ENCODE results near the gene CENATAC.
"Not testable (repeated sequence)": the region's sequence is repeated elsewhere in the genome, so short reads cannot be mapped to it uniquely, and the experiment has no call there.

Gene CENATAC, protein sequence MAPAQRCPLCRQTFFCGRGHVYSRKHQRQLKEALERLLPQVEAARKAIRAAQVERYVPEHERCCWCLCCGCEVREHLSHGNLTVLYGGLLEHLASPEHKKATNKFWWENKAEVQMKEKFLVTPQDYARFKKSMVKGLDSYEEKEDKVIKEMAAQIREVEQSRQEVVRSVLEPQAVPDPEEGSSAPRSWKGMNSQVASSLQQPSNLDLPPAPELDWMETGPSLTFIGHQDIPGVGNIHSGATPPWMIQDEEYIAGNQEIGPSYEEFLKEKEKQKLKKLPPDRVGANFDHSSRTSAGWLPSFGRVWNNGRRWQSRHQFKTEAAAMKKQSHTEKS

DNA sequence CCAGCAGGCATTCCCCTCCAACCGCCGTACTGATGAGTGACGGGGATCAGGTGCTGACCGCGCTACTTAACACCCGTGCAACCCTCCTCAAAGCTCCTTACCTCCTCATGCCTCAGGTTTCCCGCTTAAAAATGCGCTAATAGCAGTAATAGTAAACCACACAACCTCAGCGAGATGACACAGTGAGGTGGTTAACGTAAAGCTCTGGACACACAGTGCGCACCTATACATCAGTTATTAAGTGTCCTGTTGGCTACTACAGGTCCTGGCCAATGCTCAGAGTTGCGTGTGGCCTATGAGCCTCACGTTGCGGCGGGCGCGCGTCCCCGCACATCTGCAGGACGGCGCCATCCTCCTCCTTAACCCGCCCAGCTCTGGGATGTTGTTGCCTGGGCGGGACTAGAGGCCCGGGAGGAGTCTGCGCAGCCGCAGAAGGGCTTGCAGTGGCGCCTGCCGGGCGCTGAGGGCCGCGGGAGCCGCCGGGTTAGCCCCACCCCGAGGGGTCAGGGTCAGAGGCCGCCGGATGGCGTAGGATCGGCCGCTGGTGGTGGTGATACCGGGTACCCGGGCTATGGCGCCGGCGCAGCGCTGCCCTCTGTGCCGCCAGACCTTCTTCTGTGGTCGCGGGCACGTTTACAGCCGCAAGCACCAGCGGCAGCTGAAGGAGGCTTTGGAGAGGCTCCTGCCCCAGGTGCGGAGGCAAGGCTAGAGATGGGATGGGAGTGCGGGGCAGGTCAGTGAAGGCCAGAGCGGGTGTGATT lies at the start of gene CENATAC:
TSS of gene CENATAC (plus strand) at position 512 of the 761 bp plus-strand sequence. CDS start at position 572, 60 bp downstream.
- peak; percentile 85 for DNase-seq

DNA sequence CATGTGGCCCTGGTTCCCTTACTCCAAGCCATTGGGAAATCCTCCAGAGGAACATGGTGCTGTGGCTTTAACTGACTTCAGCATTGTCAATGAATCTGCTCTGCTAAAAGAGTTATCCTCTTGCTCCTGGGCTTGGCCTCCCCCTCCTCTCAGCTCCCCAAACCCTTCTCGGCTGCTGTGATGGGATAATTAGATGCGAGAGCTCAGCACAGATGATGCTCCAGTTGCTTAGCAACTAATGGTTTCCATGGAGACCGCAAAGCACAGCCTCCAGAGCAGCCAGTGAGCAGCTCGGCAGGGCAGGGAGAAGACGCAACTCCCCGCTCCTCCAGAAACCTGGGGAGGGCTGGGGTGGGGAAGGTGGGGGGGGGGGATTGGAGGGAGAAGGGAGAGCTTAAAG lies 44.7 kb upstream of the CENATAC start:
- DNase-seq: peak; percentile 27

DNA sequence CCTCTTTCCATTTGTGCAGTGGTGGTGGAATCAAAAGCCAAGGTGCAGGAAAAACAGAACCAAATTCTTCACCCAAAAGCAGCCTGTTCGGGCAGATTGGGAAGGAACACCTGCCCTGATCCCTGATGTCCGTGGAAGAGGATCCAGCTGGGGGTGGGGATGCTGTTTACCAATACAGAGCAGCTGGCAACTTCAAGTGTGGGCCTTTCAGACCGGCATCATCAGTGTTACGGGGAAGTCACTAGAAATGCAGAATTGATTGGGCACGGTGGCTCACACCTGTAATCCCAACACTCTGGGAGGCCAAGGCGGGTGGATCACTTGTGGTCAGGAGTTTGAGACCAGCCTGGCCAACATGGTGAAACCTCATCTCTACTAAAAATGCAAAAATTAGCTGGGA lies 44.0 kb upstream of the CENATAC start:
- not testable (repeated sequence) for DNase-seq

DNA sequence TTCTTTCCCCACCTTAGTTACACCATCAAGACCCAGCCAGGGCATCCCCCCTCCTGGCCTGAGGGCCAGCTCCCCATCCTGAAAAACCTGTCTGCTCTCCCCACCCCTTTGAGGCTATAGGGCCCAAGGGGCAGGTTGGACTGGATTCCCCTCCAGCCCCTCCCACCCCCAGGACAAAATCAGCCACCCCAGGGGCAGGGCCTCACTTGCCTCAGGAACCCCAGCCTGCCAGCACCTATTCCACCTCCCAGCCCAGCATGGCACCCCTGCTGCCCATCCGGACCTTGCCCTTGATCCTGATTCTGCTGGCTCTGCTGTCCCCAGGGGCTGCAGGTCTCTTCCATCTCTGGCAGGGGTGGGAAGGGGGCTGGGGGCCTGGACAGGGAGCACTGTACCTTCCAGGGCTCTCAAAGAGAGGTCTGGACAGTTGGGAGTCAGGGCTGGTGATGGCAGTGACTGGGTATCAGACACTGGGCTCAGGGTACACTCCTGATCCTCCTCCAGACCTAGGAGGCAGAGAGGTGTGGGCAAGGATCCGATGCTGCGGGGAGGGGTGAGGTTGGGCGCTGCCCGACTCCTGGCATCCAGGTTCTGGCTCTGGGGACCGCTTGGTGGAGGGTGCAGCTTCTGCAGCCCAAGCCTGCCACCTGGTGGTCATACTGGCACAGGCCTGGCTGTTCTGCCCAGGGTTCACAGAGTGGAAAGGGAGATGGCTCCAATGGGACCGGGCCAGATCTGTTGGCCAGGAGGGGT lies 41.7 kb upstream of the CENATAC start, which contains the start of gene UPK2:
TSS of gene UPK2 (plus strand) at position 205 of the 753 bp plus-strand sequence. CDS start at position 258, 53 bp downstream.
- peak; percentile 70 for DNase-seq

DNA sequence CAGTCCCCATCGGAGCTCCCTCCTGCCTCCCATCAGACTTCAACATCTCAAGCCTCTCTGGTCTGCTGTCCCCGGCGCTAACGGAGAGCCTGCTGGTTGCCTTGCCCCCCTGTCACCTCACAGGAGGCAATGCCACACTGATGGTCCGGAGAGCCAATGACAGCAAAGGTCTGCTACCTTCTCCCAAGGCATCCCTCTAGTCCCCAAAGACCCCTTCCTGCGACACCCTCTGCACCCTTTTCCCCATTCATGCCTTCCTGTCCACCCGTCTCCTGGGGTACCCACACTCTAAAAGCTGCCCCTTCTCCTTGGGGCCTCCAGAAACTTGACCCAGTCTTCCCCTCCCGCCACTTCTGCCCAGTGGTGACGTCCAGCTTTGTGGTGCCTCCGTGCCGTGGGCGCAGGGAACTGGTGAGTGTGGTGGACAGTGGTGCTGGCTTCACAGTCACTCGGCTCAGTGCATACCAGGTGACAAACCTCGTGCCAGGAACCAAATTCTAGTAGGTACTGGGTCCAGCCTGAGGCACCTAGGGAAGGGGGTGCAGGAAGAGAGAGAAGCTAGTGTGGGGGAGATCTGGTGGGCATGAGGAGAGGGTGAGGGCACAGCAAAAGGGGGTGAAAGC lies 41.0 kb upstream of the CENATAC start:
- DNase-seq: no peak

DNA sequence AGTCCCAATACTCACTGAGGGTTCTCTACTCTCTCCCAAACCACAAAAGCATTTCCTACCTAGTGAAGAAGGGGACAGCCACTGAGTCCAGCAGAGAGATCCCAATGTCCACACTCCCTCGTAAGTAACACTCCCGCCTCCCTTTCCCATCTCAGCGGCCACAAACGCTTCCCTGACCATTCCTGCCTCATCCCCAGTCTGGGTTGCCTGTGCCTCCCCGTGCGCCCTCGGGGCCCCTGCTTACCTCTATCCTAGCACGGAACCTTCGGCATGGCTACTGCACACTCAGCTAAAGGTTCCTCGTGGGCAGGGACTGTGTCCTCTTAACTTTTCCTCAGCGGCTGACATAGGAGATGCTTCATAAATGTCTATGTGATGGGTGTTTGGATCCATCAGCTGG lies 40.4 kb upstream of the CENATAC start:
- DNase-seq: no peak

DNA sequence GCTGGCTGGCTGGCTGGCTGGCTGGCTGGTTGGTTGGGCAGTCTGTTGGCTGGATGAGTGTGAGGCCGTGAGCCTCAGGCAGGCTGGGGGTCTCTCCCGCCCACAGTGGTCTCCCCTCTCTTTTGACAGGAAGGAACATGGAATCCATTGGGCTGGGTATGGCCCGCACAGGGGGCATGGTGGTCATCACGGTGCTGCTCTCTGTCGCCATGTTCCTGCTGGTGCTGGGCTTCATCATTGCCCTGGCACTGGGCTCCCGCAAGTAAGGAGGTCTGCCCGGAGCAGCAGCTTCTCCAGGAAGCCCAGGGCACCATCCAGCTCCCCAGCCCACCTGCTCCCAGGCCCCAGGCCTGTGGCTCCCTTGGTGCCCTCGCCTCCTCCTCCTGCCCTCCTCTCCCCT lies 40.0 kb upstream of the CENATAC start:
- no peak for DNase-seq

DNA sequence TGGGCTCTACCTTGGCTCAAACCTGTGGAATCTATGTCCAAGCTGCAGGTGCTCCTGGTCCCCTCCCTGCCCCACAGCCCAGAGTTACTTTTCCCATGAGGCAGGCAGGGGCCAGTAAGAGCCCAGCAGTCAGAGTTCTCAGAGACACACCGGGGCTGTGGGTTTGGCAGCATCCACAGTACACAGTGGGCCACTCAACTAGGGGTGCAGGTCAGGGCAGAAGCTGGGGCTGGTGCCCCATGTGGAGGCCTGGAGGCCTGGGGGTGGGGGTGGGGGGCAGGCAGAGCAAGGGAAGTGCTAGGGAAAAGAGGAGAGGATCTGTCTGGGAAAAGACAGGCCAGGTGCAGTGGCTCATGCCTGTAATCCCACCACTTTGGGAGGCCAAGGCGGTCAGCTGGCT lies 39.4 kb upstream of the CENATAC start:
- no peak for DNase-seq

DNA sequence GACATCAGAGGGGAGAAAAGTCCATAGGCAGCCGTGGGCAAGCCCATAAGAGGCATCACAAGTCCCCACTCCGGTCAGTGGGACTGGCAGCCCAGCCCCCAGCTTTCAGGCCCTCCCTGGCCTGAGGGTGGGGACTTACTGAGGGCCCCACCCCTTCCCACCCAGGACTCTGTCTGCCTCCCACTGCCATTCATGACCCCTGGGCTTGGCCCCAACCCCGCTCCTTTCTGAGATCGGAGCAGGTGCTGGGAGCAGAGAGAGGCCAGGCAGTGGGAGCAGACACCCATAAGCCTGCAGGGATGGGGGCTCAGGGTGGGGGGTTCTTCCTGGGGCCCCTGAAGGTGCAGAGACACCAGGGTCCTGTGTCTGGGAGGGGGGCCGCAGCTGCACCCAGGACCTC lies 36.7 kb upstream of the CENATAC start:
- no peak for DNase-seq

DNA sequence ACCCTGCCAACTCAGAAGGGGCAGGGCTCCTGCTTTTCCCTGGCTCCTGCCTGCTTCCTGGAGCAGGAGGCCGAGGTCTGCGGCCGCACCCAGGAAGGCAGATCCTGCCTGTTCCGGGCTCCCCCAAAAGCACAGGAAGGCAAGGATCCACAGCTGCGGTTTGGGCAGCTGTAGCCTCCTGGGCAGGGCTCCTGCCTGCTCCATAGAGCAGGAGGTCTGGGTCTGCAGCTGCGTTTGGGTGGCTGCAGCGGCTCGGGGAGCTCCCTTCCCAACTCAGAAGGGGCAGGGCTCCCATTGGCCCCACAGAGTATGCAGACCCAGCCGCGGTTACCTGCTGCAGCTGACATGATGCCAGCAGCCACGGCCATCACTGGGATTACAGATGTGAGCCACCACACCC lies 36.3 kb upstream of the CENATAC start:
- DNase-seq: no peak

DNA sequence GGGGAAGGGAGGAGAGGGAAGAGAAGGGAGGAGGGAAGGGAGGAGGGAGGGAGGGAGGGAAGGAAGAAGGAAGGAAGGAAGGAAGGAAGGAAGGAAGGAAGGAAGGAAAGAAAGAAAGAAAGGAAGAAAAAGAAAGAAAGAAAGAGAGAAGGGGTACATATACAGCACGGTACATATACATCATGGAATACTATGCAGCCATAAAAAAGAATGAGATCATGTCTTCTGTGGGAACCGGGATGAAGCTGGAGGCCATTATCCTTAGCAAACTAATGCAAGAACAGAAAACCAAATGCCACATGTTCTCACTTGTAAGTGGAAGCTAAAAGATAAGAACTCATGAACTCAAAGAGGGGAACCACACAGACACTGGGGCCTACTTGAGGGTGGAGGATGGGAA lies 28.4 kb upstream of the CENATAC start:
- DNase-seq: not testable (repeated sequence)

DNA sequence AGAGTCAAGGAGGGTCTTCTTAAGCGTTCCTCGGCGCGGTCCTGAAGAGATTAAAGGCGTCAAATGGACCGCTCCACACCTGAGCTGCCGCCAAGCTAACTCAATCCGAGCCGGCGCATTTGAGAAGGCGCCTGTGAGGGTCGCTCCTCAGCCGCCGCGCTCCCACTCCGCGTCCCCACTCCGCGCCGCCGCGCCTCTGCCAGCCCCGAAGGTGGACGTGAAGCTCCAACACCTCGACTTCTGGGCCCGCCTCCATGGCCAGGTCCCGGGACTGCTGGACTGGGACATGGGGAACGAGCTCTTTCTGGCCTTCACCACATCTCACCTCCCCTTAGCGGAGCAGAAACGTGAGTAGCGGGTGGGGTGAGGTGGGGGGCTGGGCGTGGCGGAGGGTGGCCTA lies 26.3 kb upstream of the CENATAC start, which contains the start of gene FOXR1:
TSS of gene FOXR1 (plus strand) at position 116 of the 400 bp plus-strand sequence. CDS start at position 287, 171 bp downstream.
- no peak for DNase-seq

DNA sequence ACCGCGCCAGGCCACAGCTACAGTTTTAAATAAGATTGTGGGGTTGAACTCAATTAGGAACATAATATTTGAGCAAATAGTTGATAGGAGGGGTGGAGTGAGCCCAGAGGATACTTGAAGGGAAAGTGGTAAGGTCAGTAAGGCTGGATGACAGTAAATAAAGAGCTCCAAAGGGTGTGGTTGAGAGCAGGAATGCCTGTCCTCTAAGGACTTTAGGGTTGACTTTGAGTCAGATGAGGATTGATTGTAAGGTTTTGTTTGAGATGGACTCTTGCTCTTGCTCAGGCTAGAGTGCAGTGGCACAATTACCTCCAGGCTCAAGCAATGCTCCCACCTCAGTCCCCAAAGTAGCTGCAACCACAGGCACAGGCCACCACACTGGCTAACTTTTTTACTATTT lies 24.0 kb upstream of the CENATAC start:
- no peak for DNase-seq

DNA sequence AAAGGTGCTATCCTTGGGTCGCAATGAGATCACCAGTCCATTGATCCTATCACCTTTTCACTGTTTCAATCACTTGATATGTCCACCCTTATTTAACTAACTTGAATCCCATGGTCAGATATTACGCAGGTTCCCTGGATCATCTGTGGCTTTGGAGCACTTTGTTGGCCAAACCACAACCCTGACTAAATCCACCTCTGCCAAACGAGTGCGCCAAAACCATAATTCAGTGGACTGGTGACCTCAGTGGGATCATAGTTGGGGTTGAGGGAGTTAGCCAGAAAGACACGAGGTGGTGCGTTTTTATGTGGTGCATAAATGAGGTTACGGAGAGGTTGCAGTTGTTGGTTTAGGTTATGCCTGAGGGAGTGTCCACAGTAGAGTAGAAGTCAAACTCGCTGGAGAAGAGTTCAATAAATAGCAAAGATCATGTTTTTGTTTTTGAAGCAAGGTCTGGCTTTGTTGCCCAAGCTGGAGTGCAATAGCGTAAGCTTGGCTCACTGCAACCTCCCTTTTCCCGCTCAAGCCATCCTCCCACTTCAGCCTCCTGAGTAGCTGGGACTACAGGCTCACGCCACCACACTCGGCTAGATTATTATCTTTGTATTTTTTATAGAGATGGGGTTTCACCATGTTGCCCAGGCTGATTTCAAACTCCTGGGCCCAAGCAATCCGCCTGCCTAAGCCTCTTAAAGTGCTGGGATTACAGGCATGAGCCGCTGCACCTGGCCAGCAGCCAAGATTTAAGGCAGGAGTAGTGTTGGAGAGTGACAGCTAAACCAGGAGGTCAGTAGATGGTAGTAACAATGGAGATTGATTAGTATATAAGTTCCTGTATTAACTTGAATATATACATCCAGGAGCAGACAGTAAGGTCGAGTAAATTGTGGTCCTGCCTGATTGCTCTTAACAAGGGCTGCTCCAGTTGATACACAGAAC lies 21.9 kb upstream of the CENATAC start:
- no peak for DNase-seq

DNA sequence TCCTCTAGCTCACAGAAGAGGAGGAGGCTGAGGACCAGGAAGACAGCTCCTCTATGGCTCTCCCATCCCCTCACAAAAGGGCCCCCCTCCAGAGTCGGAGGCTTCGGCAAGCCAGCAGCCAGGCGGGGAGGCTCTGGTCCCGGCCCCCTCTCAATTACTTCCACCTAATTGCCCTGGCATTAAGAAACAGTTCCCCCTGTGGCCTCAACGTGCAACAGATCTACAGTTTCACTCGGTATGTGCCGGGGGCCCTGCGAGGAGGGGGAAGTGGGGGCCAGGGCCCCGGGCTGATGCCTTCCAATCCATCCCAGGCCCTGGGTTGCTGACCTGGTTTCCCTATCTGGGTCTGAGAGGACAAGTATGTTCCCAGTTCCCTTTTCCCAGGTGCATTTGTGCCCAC lies 18.5 kb upstream of the CENATAC start:
- no peak for DNase-seq

DNA sequence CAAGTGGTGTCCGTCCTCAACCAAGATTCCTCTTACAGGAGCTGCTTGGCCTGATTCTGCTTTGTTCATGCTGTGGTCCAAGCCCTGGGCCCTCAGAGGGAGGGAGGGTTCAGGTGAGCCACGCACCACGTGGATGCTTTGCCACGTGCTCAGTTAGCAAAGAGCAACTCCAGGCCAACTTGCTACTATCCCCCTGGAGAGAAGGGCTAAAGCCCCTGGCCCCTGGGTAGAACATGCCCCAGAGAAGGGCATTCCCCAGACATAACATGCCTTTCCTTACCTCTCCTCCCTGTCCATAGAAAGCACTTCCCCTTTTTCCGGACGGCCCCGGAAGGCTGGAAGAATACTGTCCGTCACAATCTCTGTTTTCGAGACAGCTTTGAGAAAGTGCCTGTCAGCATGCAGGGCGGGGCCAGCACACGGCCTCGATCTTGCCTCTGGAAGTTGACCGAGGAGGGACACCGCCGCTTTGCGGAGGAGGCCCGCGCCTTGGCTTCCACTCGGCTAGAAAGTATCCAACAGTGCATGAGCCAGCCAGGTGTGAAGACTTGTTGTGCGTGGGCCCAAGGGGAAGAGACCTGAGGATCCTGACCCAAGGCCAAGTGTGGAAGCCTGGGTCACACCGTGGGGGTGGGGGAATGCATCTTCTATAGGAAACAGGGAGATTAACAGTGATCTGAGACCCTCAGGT lies 17.6 kb upstream of the CENATAC start:
- DNase-seq: no peak

DNA sequence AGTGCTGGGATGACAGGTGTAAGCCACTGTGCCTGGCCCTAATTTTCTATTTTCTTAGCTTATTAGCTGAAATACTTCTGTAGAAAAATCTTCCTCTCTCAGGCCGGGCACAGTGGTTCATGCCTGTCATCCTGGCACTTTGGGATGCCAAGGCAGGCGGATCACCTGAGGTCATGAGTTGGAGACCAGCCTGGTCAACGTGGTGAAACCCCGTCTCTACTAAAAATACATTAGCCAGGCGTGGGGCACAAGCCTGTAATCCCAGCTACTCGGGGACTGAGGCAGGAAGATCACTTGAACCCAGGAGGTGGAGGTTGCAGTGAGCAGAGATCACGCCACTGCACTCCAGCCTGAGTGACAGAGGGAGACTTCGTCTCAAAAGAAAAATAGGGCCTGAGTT lies 13.6 kb upstream of the CENATAC start:
- DNase-seq: not testable (repeated sequence)

DNA sequence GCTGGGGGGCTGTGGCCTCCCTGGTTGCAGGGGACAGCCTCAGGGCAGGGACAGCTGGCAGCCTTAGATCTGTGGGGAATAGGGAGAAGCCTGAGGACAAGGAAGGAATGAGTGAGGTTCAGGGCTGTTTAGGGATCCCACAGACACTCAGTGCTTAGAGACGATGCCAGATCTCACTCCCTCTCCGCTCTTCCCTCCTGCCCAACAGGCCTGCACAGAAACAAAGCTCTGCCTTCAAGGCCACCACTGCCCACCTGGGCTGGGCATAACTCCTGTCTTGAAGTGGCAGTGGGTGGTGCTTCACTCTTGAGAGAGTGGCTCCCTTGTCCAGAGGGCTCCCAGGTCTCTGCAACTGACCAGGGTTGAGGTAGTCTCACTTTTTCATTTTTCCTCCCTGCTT lies 13.1 kb upstream of the CENATAC start:
- no peak for DNase-seq

DNA sequence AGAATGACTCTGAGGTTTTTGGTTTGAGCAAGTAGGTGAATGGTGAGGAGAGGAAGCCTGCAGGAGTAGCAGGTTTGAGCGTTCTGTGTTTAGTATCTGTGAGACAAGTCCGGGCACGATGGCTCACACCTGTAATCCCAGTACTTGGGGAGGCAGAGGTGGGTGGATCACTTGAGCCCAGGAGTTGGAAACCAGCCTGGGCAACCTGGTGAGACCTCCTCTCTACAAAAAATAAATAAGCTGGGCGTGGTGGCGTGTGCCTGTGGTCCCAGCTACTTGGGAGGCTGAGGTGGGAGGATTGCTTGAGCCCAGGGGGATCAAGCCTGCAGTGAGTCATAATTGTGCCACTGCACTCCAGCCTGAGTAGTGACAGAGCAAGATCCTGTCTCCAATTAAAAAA lies 9.7 kb upstream of the CENATAC start:
- no peak for DNase-seq

DNA sequence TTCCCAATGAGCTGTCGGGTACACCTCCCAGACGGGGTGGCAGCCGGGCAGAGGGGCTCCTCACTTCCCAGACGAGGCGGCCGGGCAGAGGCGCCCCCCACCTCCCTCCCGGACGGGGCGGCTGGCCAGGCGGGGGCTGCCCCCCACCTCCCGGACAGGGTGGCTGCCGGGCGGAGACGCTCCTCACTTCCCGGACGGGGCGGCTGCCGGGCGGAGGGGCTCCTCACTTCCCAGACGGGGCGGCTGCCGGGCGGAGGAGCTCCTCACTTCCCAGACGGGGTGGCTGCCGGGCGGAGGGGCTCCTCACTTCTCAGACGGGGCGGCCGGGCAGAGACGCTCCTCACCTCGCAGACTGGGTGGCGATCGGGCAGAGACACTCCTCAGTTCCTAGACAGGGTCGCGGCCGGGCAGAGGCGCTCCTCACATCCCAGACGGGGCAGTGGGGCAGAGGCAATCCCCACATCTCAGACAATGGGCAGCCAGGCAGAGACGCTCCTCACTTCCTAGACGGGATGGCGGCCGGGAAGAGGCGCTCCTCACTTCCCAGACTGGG lies 6.4 kb upstream of the CENATAC start:
- DNase-seq: not testable (repeated sequence)

Measured in fibroblast of skin of right biceps (primary cell).